Skeletal muscle cell (primary cell): ENCODE measurements around the gene RCL1.

Experiments
- DNase-seq: peaks from one replicate; pipeline ENCODE4 v3.0.0-alpha.2; 2010; ENCODE audit warnings: low read depth
- H3K4me3 ChIP-seq: 2 replicates; pipeline ENCODE4 v1.5.1; 2011; ENCODE audit warnings: low read depth, mild to moderate bottlenecking, control low read depth, low read length, moderate library complexity

RCL1 gene

GRCh38 chr9:4836676-4837075 is 43.9 kb downstream of the RCL1 start:
- DNase-seq, result no peak
- no peak overlapping the region for H3K4me3 ChIP-seq

GRCh38 chr9:4837261-4838188 is 44.8 kb downstream of the RCL1 start:
- H3K4me3 ChIP-seq, result no peak overlapping the region
- peak; percentile 74 for DNase-seq

GRCh38 chr9:4838189-4838546 is 45.4 kb downstream of the RCL1 start:
- H3K4me3 ChIP-seq, result no peak overlapping the region
- DNase-seq, result peak; percentile 99

- H3K4me3 ChIP-seq, result no peak overlapping the region
- DNase-seq, result peak; percentile 72
Measured at GRCh38 chr9:4839470-4839912, 46.7 kb downstream of the RCL1 start.

- H3K4me3 ChIP-seq, result no peak overlapping the region
- no peak for DNase-seq
Measured at GRCh38 chr9:4840018-4840417, 47.3 kb downstream of the RCL1 start.

- no peak overlapping the region for H3K4me3 ChIP-seq
- no peak for DNase-seq
Measured at GRCh38 chr9:4842213-4842612, 49.5 kb downstream of the RCL1 start.

- DNase-seq, result no peak
- no peak overlapping the region for H3K4me3 ChIP-seq
Measured at GRCh38 chr9:4842734-4843133, 50.0 kb downstream of the RCL1 start.

- no peak overlapping the region for H3K4me3 ChIP-seq
- DNase-seq, result no peak
Measured at GRCh38 chr9:4844056-4844838, 51.5 kb downstream of the RCL1 start.

GRCh38 chr9:4849369-4849768 is 56.6 kb downstream of the RCL1 start:
- no peak for DNase-seq
- H3K4me3 ChIP-seq, result no peak overlapping the region

GRCh38 chr9:4850603-4851310 is 58.0 kb downstream of the RCL1 start:
- DNase-seq, result no peak
- no peak overlapping the region for H3K4me3 ChIP-seq

GRCh38 chr9:4852419-4852818 is 59.7 kb downstream of the RCL1 start:
- H3K4me3 ChIP-seq, result no peak overlapping the region
- DNase-seq, result no peak

GRCh38 chr9:4854265-4854590 is 61.5 kb downstream of the RCL1 start:
- no peak for DNase-seq
- no peak overlapping the region for H3K4me3 ChIP-seq

GRCh38 chr9:4855841-4856240 is 63.1 kb downstream of the RCL1 start:
- H3K4me3 ChIP-seq, result no peak overlapping the region
- no peak for DNase-seq

GRCh38 chr9:4857163-4857810 is 64.5 kb downstream of the RCL1 start:
- H3K4me3 ChIP-seq, result no peak overlapping the region
- no peak for DNase-seq

GRCh38 chr9:4859035-4859434 is 66.3 kb downstream of the RCL1 start:
- no peak for DNase-seq
- no peak overlapping the region for H3K4me3 ChIP-seq

GRCh38 chr9:4860383-4860782 is 67.6 kb downstream of the RCL1 start:
- no peak overlapping the region for H3K4me3 ChIP-seq
- DNase-seq, result no peak

GRCh38 chr9:4861145-4861544 is 68.4 kb downstream of the RCL1 start:
- no peak overlapping the region for H3K4me3 ChIP-seq
- no peak for DNase-seq

GRCh38 chr9:4861736-4862451 is 69.2 kb downstream of the RCL1 start:
- DNase-seq, result no peak
- H3K4me3 ChIP-seq, result no peak overlapping the region
